ENCODE results near the gene UGCG. TPM values are rescaled to one million over a fixed set of nuclear protein-coding genes. Genes with fewer than 3 reads are reported as not detected.

Gene UGCG
- total RNA-seq, 1 experiment from 2014 or later = 23.1 TPM

GRCh38 chr9:111896942-111897600 is 457 bp downstream of the UGCG start:
- CTCF ChIA-PET = interaction anchor here (0.7 kb wide), 1 partner anchor 178 kb away, joined by 12 read pairs; no protein-coding TSS in a partner anchor

GRCh38 chr9:111897601-111898137 is 1.1 kb downstream of the UGCG start:
- peaks cover 20% of the 10 kb centered on the region for H3K4me1 ChIP-seq (ENCODE audit: insufficient read depth, low read length, poor library complexity, severe bottlenecking)
- H3K27ac ChIP-seq (ENCODE audit: low read depth, low read length, poor library complexity, severe bottlenecking) = peak overlapping the region; percentile 84
- peak; percentile 42 for DNase-seq (ENCODE audit: low spot score)
- no peaks in the 10 kb centered on the region for H3K36me3 ChIP-seq (ENCODE audit: insufficient read depth, low read length, poor library complexity, severe bottlenecking)
- H3K27me3 ChIP-seq (replicated peaks; ENCODE audit: insufficient read depth, low read depth, low read length, poor library complexity) = no peaks in the 10 kb centered on the region
- TF ChIP-seq, protein P1, sequence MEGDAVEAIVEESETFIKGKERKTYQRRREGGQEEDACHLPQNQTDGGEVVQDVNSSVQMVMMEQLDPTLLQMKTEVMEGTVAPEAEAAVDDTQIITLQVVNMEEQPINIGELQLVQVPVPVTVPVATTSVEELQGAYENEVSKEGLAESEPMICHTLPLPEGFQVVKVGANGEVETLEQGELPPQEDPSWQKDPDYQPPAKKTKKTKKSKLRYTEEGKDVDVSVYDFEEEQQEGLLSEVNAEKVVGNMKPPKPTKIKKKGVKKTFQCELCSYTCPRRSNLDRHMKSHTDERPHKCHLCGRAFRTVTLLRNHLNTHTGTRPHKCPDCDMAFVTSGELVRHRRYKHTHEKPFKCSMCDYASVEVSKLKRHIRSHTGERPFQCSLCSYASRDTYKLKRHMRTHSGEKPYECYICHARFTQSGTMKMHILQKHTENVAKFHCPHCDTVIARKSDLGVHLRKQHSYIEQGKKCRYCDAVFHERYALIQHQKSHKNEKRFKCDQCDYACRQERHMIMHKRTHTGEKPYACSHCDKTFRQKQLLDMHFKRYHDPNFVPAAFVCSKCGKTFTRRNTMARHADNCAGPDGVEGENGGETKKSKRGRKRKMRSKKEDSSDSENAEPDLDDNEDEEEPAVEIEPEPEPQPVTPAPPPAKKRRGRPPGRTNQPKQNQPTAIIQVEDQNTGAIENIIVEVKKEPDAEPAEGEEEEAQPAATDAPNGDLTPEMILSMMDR (conservative IDR thresholded peaks at IDR 0.05; ENCODE audit: low read depth, low read length) = no peak
- no peak for TF ChIP-seq EZH2 (IDR thresholded peaks at IDR 0.05; ENCODE audit: borderline replicate concordance, low read depth, low read length, poor library complexity, severe bottlenecking)
- no peaks in the 10 kb centered on the region for H3K9me3 ChIP-seq (ENCODE audit: low read depth, low read length, poor library complexity, severe bottlenecking)
- intact Hi-C loops (cut with micrococcal nuclease; ENCODE audit: unreplicated experiment) = loop anchor here (2.0 to 10.0 kb wide), 2 partner anchors 133 to 177 kb away; no protein-coding TSS in a partner anchor
- ChIA-PET POLR2A (ENCODE audit: low non-redundant PET) (no interaction called here), CTCF (no interaction called here)
- no TSS peak for BruUV-seq (replicated peaks)
- peak overlapping the region; percentile 96 for H3K4me3 ChIP-seq (ENCODE audit: low read depth, low read length, poor library complexity, severe bottlenecking)

More at GRCh38 chr9:111896942-111897600, 457 bp downstream of the UGCG start:
- DNase-seq (ENCODE audit: low spot score) = no peak
- TF ChIP-seq, protein P1 (conservative IDR thresholded peaks at IDR 0.05; ENCODE audit: low read depth, low read length) = peak; percentile 25; the same call in 1 of the 2 replicates
- TF ChIP-seq EZH2 (IDR thresholded peaks at IDR 0.05; ENCODE audit: borderline replicate concordance, low read depth, low read length, poor library complexity, severe bottlenecking) = no peak
- Histone ChIP-seq H3K4me1 (ENCODE audit: insufficient read depth, low read length, poor library complexity, severe bottlenecking) (peaks cover 20% of the 10 kb centered on the region), H3K27me3 (replicated peaks; ENCODE audit: insufficient read depth, low read depth, low read length, poor library complexity) (no peaks in the 10 kb centered on the region), H3K9me3 (ENCODE audit: low read depth, low read length, poor library complexity, severe bottlenecking) (no peaks in the 10 kb centered on the region), H3K36me3 (ENCODE audit: insufficient read depth, low read length, poor library complexity, severe bottlenecking) (no peaks in the 10 kb centered on the region), H3K4me3 (ENCODE audit: low read depth, low read length, poor library complexity, severe bottlenecking) (peak overlapping the region; percentile 96), H3K27ac (ENCODE audit: low read depth, low read length, poor library complexity, severe bottlenecking) (peak overlapping the region; percentile 84)
- POLR2A ChIA-PET (ENCODE audit: low non-redundant PET) = no interaction called here
- intact Hi-C loops (cut with micrococcal nuclease; ENCODE audit: unreplicated experiment) = loop anchor here (2.0 to 10.0 kb wide), 2 partner anchors 132 to 178 kb away; no protein-coding TSS in a partner anchor
- BruUV-seq (replicated peaks) = no TSS peak

- Histone ChIP-seq H3K36me3 (ENCODE audit: insufficient read depth, low read length, poor library complexity, severe bottlenecking) (no peaks in the 10 kb centered on the region), H3K27me3 (replicated peaks; ENCODE audit: insufficient read depth, low read depth, low read length, poor library complexity) (no peaks in the 10 kb centered on the region), H3K27ac (ENCODE audit: low read depth, low read length, poor library complexity, severe bottlenecking) (no peak overlapping the region), H3K4me3 (ENCODE audit: low read depth, low read length, poor library complexity, severe bottlenecking) (peak overlapping the region; percentile 96), H3K9me3 (ENCODE audit: low read depth, low read length, poor library complexity, severe bottlenecking) (no peaks in the 10 kb centered on the region), H3K4me1 (ENCODE audit: insufficient read depth, low read length, poor library complexity, severe bottlenecking) (peaks cover 20% of the 10 kb centered on the region)
- ChIA-PET CTCF (no interaction called here), POLR2A (ENCODE audit: low non-redundant PET) (no interaction called here)
- no peak for TF ChIP-seq EZH2 (IDR thresholded peaks at IDR 0.05; ENCODE audit: borderline replicate concordance, low read depth, low read length, poor library complexity, severe bottlenecking)
- TF ChIP-seq, protein P1 (conservative IDR thresholded peaks at IDR 0.05; ENCODE audit: low read depth, low read length) = no peak
- intact Hi-C loops (cut with micrococcal nuclease; ENCODE audit: unreplicated experiment) = loop anchor here (10.0 kb wide), 1 partner anchor 134 kb away; no protein-coding TSS in a partner anchor
- DNase-seq (ENCODE audit: low spot score) = no peak
- BruUV-seq (replicated peaks) = no TSS peak
Observed at GRCh38 chr9:111898331-111899096, 1.9 kb downstream of the UGCG start.

Measured in A673 (cell line).